ENCODE data around the gene ATP1A2. TPM values are rescaled to one million over a fixed set of nuclear protein-coding genes. Genes with fewer than 3 reads are reported as not detected.

The ATP1A2 gene
- total RNA-seq, 1 experiment from 2014 or later: 0.15 TPM

DNA sequence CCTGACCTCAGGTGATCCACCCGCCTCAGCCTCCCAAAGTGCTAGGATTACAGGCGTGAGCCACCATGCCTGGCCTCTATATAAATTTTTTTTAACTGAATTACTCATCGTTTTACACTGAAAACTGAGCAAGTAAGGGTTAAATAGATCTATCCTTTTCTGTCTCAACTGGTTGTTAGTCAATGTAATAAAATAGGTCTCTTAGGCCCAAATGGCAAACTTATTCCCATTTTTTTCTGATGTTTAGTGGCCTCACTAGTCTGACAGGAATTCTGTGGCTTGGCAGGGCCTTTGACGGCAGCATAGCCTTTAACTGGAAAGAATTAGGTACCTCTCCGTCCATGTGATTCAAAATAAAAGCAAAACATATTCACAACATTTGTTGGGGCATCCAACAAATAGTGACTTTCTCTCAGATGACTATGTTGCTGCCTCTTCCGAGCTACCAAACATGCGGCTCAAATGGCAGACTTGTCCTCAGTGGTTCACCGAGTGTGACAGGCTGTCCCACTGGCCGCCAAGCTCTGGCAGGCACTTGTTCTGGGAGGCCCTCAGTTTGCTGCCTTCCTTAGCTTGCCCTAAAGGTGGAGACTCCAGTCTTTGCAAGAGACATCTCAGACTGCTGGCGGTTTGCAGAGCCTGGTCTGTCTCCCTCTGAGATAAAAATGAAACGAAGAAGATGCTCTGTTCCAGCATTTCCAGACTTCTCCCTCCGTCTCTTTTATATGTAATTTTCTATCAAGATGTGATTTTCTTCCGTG is 53.2 kb downstream of the ATP1A2 start:
- Histone ChIP-seq H3K27ac (ENCODE audit: low read length) (no peak overlapping the region), H3K4me1 (ENCODE audit: control insufficient read depth, insufficient read depth, low read length) (no peaks in the 10 kb centered on the region), H3K36me3 (ENCODE audit: control insufficient read depth, insufficient read depth, low read length) (no peaks in the 10 kb centered on the region), H3K4me3 (ENCODE audit: low read depth in 2 of 2, low read length in 2 of 2) (no peak overlapping the region), H3K9me3 (ENCODE audit: control insufficient read depth, insufficient read depth, low read depth, low read length) (no peaks in the 10 kb centered on the region), H3K27me3 (ENCODE audit: control insufficient read depth, insufficient read depth, low read length) (peaks cover 15% of the 10 kb centered on the region)
- intact Hi-C loops (cut with micrococcal nuclease; ENCODE audit: unreplicated experiment): no loop called here
- TF ChIP-seq TCF7L2 (IDR thresholded peaks at IDR 0.05; ENCODE audit: low read depth, low read length) (no peak), SIN3A (IDR thresholded peaks at IDR 0.05; ENCODE audit: borderline replicate concordance, insufficient read depth, low read depth, low read length) (no peak), POLR2AphosphoS5 (IDR thresholded peaks at IDR 0.05; ENCODE audit: low read depth, low read length) (no peak)
- TF ChIP-seq, protein P1, sequence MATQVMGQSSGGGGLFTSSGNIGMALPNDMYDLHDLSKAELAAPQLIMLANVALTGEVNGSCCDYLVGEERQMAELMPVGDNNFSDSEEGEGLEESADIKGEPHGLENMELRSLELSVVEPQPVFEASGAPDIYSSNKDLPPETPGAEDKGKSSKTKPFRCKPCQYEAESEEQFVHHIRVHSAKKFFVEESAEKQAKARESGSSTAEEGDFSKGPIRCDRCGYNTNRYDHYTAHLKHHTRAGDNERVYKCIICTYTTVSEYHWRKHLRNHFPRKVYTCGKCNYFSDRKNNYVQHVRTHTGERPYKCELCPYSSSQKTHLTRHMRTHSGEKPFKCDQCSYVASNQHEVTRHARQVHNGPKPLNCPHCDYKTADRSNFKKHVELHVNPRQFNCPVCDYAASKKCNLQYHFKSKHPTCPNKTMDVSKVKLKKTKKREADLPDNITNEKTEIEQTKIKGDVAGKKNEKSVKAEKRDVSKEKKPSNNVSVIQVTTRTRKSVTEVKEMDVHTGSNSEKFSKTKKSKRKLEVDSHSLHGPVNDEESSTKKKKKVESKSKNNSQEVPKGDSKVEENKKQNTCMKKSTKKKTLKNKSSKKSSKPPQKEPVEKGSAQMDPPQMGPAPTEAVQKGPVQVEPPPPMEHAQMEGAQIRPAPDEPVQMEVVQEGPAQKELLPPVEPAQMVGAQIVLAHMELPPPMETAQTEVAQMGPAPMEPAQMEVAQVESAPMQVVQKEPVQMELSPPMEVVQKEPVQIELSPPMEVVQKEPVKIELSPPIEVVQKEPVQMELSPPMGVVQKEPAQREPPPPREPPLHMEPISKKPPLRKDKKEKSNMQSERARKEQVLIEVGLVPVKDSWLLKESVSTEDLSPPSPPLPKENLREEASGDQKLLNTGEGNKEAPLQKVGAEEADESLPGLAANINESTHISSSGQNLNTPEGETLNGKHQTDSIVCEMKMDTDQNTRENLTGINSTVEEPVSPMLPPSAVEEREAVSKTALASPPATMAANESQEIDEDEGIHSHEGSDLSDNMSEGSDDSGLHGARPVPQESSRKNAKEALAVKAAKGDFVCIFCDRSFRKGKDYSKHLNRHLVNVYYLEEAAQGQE (IDR thresholded peaks at IDR 0.05; ENCODE audit: insufficient read depth in 1 of 2, low read depth in 2 of 2, low read length in 1 of 2): no peak
- TF ChIP-seq, protein P2, sequence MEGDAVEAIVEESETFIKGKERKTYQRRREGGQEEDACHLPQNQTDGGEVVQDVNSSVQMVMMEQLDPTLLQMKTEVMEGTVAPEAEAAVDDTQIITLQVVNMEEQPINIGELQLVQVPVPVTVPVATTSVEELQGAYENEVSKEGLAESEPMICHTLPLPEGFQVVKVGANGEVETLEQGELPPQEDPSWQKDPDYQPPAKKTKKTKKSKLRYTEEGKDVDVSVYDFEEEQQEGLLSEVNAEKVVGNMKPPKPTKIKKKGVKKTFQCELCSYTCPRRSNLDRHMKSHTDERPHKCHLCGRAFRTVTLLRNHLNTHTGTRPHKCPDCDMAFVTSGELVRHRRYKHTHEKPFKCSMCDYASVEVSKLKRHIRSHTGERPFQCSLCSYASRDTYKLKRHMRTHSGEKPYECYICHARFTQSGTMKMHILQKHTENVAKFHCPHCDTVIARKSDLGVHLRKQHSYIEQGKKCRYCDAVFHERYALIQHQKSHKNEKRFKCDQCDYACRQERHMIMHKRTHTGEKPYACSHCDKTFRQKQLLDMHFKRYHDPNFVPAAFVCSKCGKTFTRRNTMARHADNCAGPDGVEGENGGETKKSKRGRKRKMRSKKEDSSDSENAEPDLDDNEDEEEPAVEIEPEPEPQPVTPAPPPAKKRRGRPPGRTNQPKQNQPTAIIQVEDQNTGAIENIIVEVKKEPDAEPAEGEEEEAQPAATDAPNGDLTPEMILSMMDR (IDR thresholded peaks at IDR 0.05): no peak
- BruUV-seq (replicated peaks): no TSS peak
- DNase-seq (ENCODE audit: low read depth, low spot score): no peak
- in situ Hi-C loops (cut with HindIII; ENCODE audit: low pct_unique_long_range_greater_than_20kb, low sequenced_read_pairs): no loop called here
- CTCF ChIA-PET: interaction anchor here (1.3 kb wide), 1 partner anchor 25 kb away, joined by 3 read pairs; no protein-coding TSS in a partner anchor
- ATAC-seq: no peak
- POLR2A ChIA-PET: no interaction called here

DNA sequence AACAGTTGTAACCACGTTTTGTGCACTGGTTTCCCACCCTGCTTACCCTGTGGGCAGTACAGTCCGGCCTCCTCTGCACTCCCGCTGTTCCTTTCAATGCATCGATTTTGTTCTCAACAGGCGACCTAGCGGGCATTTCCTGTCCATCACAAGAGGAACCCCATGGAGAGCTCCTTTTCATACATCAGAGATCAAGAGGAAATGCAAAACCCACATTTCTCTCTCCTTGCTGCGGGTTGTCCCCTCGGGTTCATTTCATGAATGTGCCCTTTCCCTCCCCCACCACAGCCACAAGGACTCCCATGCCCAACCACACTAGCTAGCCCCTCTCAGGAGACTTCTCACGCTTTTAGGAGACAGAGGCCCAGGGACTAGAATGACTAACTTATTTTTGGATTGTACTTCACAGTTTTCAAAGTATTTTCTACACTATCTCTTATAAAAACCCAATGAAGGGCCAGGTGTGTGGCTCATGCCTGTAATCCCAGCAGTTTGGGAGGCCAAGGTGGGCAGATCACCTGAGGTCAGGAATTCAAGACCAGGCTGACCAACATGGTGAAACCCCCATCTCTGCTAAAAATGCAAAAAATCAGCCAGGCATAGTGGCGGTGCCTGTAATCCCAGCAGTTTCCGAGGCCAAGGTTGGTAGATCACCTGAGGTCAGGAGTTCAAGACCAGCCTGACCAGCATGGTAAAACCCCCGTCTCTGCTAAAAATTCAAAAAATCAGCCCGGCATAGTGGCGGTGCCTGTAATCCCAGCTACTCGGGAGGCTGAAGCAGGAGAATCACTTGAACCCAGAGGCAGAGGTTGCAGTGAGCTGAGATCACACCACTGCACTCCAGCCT is 54.2 kb downstream of the ATP1A2 start:
- ATAC-seq: no peak
- CTCF ChIA-PET: interaction anchor here (1.3 kb wide), 1 partner anchor 24 kb away, joined by 3 read pairs; no protein-coding TSS in a partner anchor
- H3K27ac ChIP-seq (ENCODE audit: low read length): no peak overlapping the region
- H3K27me3 ChIP-seq (ENCODE audit: control insufficient read depth, insufficient read depth, low read length): peaks cover 10% of the 10 kb centered on the region
- intact Hi-C loops (cut with micrococcal nuclease; ENCODE audit: unreplicated experiment) (no loop called here), in situ Hi-C loops (cut with HindIII; ENCODE audit: low pct_unique_long_range_greater_than_20kb, low sequenced_read_pairs) (no loop called here)
- POLR2A ChIA-PET: no interaction called here
- DNase-seq (ENCODE audit: low read depth, low spot score): no peak
- no peak overlapping the region for H3K4me3 ChIP-seq (ENCODE audit: low read depth in 2 of 2, low read length in 2 of 2)
- TF ChIP-seq POLR2AphosphoS5 (IDR thresholded peaks at IDR 0.05; ENCODE audit: low read depth, low read length) (no peak), TCF7L2 (IDR thresholded peaks at IDR 0.05; ENCODE audit: low read depth, low read length) (no peak), SIN3A (IDR thresholded peaks at IDR 0.05; ENCODE audit: borderline replicate concordance, insufficient read depth, low read depth, low read length) (no peak)
- TF ChIP-seq, protein P2 (IDR thresholded peaks at IDR 0.05): no peak
- TF ChIP-seq, protein P1 (IDR thresholded peaks at IDR 0.05; ENCODE audit: insufficient read depth in 1 of 2, low read depth in 2 of 2, low read length in 1 of 2): no peak
- no peaks in the 10 kb centered on the region for H3K36me3 ChIP-seq (ENCODE audit: control insufficient read depth, insufficient read depth, low read length)
- H3K9me3 ChIP-seq (ENCODE audit: control insufficient read depth, insufficient read depth, low read depth, low read length): no peaks in the 10 kb centered on the region
- no TSS peak for BruUV-seq (replicated peaks)
- H3K4me1 ChIP-seq (ENCODE audit: control insufficient read depth, insufficient read depth, low read length): no peaks in the 10 kb centered on the region

All from Panc1 (cell line).